K562 (cell line): ENCODE results near the gene AMN1. TPM values are rescaled to one million over a fixed set of nuclear protein-coding genes. Genes with fewer than 3 reads are reported as not detected.

Experiments used
- DPF2 ChIP-seq: fragments of 450-650 bp; IDR thresholded peaks from 2 replicates; pipeline ENCODE4 v1.6.1; 2016
- FOXP1 ChIP-seq: sonication (generic); formaldehyde crosslinking; IDR thresholded peaks from 2 replicates; pipeline ENCODE4 v1.8.0; 2022; ENCODE audit warnings: mild to moderate bottlenecking, missing genetic modification reagents
- GTF2A2 ChIP-seq: IDR thresholded peaks from 2 replicates; pipeline ENCODE4 v1.6.1; 2016; ENCODE audit warnings: mild to moderate bottlenecking, missing genetic modification characterization, missing compliant biosample characterization
- ILK ChIP-seq: fragments of 450-650 bp; IDR thresholded peaks from 2 replicates; pipeline ENCODE4 v1.6.1; 2016; ENCODE audit warnings: missing genetic modification characterization, low read depth, mild to moderate bottlenecking, missing compliant biosample characterization, moderate library complexity, borderline replicate concordance
- KDM1A ChIP-seq, 2 experiments: fragments of 450-650 bp; IDR thresholded peaks; 2 replicates each; pipeline ENCODE4 v1.6.1; 2016; ENCODE audit warnings: mild to moderate bottlenecking in 2 of 2
- MGA ChIP-seq: fragments of 450-650 bp; IDR thresholded peaks from 2 replicates; pipeline ENCODE4 v1.6.1; 2016; ENCODE audit warnings: mild to moderate bottlenecking, moderate library complexity
- MNT ChIP-seq, 2 experiments: fragments of 450-650 bp; conservative IDR thresholded peaks; 2 replicates each; pipeline ENCODE4 v1.6.1; 2017; ENCODE audit warnings: mild to moderate bottlenecking in 2 of 2, moderate library complexity in 2 of 2
- RBM34 ChIP-seq: fragments of 200-400 bp; formaldehyde crosslinking; IDR thresholded peaks from 2 replicates; pipeline ENCODE4 v1.6.1; 2018; ENCODE audit warnings: low read length, borderline replicate concordance; ENCODE audit not compliant: insufficient read depth
- ZNF165 ChIP-seq: fragments of 250-450 bp; sonication (Bioruptor Pico); IDR thresholded peaks from 2 replicates; pipeline ENCODE4 v1.4.0; 2020; ENCODE audit warnings: borderline replicate concordance
- ZNF175 ChIP-seq: fragments of 200-800 bp; sonication (Bioruptor generic); IDR thresholded peaks from 2 replicates; pipeline ENCODE4 v1.6.1; 2016; ENCODE audit warnings: low read depth, mild to moderate bottlenecking, missing genetic modification characterization, missing compliant biosample characterization
- polyA plus RNA-seq, 8 experiments: library from polyadenylated mRNA; depleted of rRNA in 4 of 8; stranded (reverse) in 5 of 8; unstranded in 3 of 8; fragments of >200 nt; fragmentation: Nextera tagmentation in 2 of 8; fragmentation: Illumina TruSeq in 1 of 8; extraction: Ambion mirVana in 2 of 8; extraction: Trizol in 1 of 8; gene quantifications; 2 replicates each; pipeline versions ENCODE4 v1.2.1 to v1.2.3, GENCODE V29; 2011 to 2014; ENCODE audit warnings: inconsistent platforms in 1 of 8, missing spikeins in 1 of 8
- total RNA-seq, 7 experiments: library from RNA; depleted of rRNA in 6 of 7; stranded (reverse); fragments of >200 nt in 6 of 7; fragmentation: Illumina TruSeq in 2 of 7; extraction: Trizol in 2 of 7; gene quantifications; 2 replicates each; pipeline versions ENCODE4 v1.2.1 to v1.2.3, GENCODE V29; 2011 to 2021; ENCODE audit warnings: low replicate concordance in 1 of 7
- TF ChIP-seq, protein P1 (sequence below): fragments of 250-450 bp; sonication (Bioruptor Pico); IDR thresholded peaks from 2 replicates; pipeline ENCODE4 v1.6.1; 2021; ENCODE audit warnings: mild to moderate bottlenecking

The AMN1 gene
- total and polyA plus RNA-seq, 9 of the 15 experiments (the other 6 are each of a cell fraction or from before 2014, with no cell fraction given) = 5.2 to 27.6 (median 13.0) TPM

- TF ChIP-seq MGA = peak; percentile 66
- TF ChIP-seq DPF2 = 0 out of 2 replicates have a peak, but pooled peaks have one; percentile 11
- TF ChIP-seq KDM1A (IDR thresholded peaks at IDR 0.05) = 0 out of 4 replicates have a peak, but pooled peaks have one; percentile 20 to 36
- peak; percentile 8 to 26 for TF ChIP-seq MNT (conservative IDR thresholded peaks at IDR 0.05)
- no peak for TF ChIP-seq GTF2A2 (tag)
- TF ChIP-seq ILK (tag) = no peak
- peak; percentile 73; the same call in 1 of the 2 replicates for TF ChIP-seq ZNF175
- TF ChIP-seq FOXP1 (CRISPR knock-in tag) = 0 out of 2 replicates have a peak, but pooled peaks have one; percentile 63
- TF ChIP-seq ZNF165 (CRISPR knock-in tag) = 0 out of 2 replicates have a peak, but pooled peaks have one; percentile 40
- TF ChIP-seq, protein P1, sequence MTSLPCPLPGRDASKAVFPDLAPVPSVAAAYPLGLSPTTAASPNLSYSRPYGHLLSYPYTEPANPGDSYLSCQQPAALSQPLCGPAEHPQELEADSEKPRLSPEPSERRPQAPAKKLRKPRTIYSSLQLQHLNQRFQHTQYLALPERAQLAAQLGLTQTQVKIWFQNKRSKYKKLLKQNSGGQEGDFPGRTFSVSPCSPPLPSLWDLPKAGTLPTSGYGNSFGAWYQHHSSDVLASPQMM (CRISPR knock-in tag) = no peak
- no peak for TF ChIP-seq RBM34
These were observed 418 bp downstream of the AMN1 start (continued) for GRCh38 chr12:31728289-31728916.
